ENCODE measurements around the gene HDGFL3.
"Not testable (repeated sequence)": the region's sequence is repeated elsewhere in the genome, so short reads cannot be mapped to it uniquely, and the experiment has no call there.

Gene HDGFL3

DNA sequence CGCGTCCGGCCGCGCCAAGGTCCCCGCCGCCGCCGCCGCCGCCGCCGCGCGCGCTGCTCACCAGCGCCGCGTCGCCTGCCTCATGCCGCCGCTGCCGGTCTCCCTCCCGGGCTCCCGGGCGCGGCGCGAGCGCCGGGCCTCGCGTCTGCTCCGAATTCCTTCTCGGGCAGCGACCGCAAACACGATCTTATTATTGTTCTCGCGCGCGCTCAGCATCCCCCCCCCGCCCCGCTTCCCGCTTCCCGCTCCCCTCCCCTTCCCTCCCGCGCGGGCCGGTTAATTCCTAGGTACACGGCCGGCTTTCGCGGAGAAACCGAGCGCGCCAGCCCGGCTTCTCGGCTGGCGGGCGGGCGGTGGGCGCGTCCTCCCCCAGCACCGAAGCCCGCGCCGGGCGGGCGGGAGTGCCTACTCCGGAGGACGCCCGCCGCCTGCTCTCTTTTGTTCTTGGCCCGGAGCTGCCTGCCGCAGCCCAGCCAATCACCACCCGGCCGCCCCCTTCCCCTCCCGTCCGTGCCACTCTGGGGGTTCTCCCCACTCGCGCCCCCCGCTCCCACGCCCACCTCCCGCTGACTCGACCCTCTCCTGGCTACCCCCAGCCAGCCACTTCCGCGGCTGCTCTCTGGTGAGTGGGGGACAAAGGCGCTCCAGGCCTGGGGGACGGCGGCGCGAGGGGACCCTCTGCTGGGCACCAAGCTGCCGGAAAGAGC is at the start of gene HDGFL3:
HDGFL3 (minus strand) TSS at position 164 of the 707 bp plus-strand sequence. CDS start 409 bp downstream, outside the sequence.
- peaks cover 2% of the 10 kb centered on the region for H3K4me1 Mint-ChIP-seq
- no peak for DNase-seq (ENCODE audit: low spot score in 2 of 2)
- peak; percentile 44 for ATAC-seq (ENCODE audit: low read depth)
- H3K27ac Mint-ChIP-seq, result no peak within 1 kb of the TSS
- H3K36me3 Mint-ChIP-seq, result no peaks in the 10 kb centered on the region
- peaks cover 17% of the 10 kb centered on the region for H3K27me3 Mint-ChIP-seq
- H3K9me3 Mint-ChIP-seq, result no peaks in the 10 kb centered on the region
- peak within 1 kb of the TSS; percentile 69 for H3K4me3 Mint-ChIP-seq

- no peak for DNase-seq (ENCODE audit: low spot score in 2 of 2)
- no peaks in the 10 kb centered on the region for H3K4me1 Mint-ChIP-seq
These were observed 43.2 kb upstream of the HDGFL3 start for GRCh38 chr15:83250781-83251180.

DNA sequence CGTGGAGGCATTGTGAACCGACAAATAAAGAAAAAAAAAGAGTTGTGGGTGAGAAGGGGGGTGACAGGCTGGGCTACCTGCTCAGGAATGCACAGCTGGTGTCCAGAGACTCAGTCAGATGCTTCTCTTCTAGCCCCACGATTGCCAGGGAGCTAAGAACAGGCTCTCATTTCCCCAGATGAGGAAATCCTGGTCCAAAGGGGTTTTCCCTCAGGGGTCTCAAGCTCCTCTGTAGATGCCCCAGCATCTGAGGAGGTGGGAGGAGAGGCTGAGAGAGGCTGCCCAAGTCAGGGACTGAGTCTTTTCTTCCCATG is 41.4 kb upstream of the HDGFL3 start:
- peaks cover 18% of the 10 kb centered on the region for H3K27me3 Mint-ChIP-seq
- H3K9me3 Mint-ChIP-seq, result no peaks in the 10 kb centered on the region
- H3K27ac Mint-ChIP-seq, result no peak overlapping the region
- no peaks in the 10 kb centered on the region for H3K4me1 Mint-ChIP-seq
- ATAC-seq (ENCODE audit: low read depth), result no peak
- DNase-seq (ENCODE audit: low spot score in 2 of 2), result no peak
- no peak overlapping the region for H3K4me3 Mint-ChIP-seq
- H3K36me3 Mint-ChIP-seq, result no peaks in the 10 kb centered on the region

More at GRCh38 chr15:83250781-83251180, 43.2 kb upstream of the HDGFL3 start:
- Mint-ChIP-seq H3K9me3 (no peaks in the 10 kb centered on the region), H3K27me3 (peaks cover 23% of the 10 kb centered on the region), H3K27ac (no peak overlapping the region), H3K36me3 (no peaks in the 10 kb centered on the region), H3K4me3 (no peak overlapping the region)
- no peak for ATAC-seq (ENCODE audit: low read depth)

GRCh38 chr15:83248151-83249029 is 40.8 kb upstream of the HDGFL3 start:
- Mint-ChIP-seq H3K4me3 (no peak overlapping the region), H3K36me3 (no peaks in the 10 kb centered on the region), H3K27ac (no peak overlapping the region), H3K9me3 (no peaks in the 10 kb centered on the region), H3K27me3 (peaks cover 18% of the 10 kb centered on the region), H3K4me1 (no peaks in the 10 kb centered on the region)
- ATAC-seq (ENCODE audit: low read depth), result peak; percentile 21
- DNase-seq (ENCODE audit: low spot score in 2 of 2), result peak; percentile 22 to 34

DNA sequence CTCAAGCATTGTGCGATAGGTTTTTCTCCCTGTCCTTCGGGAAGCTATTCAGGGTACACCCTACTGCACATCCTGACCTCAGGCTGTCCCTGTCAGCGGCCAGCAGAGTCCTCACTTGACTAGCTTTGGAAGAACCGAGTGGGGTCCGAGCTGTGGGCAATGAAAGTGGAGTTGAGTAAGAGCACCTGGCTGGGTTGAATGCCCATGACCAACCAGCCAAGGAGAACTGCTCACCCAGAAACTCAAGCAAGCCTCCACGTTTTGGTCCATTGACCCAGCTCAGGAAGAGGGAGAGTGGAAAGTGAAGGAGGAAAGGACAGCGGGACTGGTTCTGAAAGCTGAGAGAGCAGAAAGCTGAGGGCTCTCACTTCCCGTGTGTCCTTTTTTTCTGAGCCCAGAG is 36.0 kb upstream of the HDGFL3 start:
- Mint-ChIP-seq H3K27ac (no peak overlapping the region), H3K27me3 (peaks cover 10% of the 10 kb centered on the region), H3K9me3 (peaks cover 7% of the 10 kb centered on the region), H3K4me3 (no peak overlapping the region), H3K4me1 (no peaks in the 10 kb centered on the region), H3K36me3 (no peaks in the 10 kb centered on the region)
- ATAC-seq (ENCODE audit: low read depth) (no peak), DNase-seq (ENCODE audit: low spot score in 2 of 2) (no peak)

DNA sequence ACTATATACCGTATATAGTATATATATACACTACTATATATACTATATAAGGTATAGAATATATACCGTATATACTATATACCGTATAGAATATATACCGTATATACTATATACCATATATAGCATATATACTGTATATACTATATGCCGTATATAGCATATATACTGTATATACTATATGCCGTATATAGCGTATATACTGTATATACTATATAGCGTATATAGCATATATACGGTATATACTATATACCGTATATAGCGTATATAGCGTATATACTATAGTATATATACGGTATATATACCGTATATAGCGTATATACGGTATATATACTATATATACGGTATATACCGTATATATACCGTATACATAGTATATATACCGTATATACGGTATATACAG is 22.6 kb upstream of the HDGFL3 start:
- peaks cover 1% of the 10 kb centered on the region for H3K27me3 Mint-ChIP-seq
- no peak overlapping the region for H3K4me3 Mint-ChIP-seq
- H3K27ac Mint-ChIP-seq, result no peak overlapping the region
- H3K4me1 Mint-ChIP-seq, result no peaks in the 10 kb centered on the region
- no peak for ATAC-seq (ENCODE audit: low read depth)
- no peaks in the 10 kb centered on the region for H3K9me3 Mint-ChIP-seq
- DNase-seq (ENCODE audit: low spot score in 2 of 2), result no peak
- H3K36me3 Mint-ChIP-seq, result no peaks in the 10 kb centered on the region

DNA sequence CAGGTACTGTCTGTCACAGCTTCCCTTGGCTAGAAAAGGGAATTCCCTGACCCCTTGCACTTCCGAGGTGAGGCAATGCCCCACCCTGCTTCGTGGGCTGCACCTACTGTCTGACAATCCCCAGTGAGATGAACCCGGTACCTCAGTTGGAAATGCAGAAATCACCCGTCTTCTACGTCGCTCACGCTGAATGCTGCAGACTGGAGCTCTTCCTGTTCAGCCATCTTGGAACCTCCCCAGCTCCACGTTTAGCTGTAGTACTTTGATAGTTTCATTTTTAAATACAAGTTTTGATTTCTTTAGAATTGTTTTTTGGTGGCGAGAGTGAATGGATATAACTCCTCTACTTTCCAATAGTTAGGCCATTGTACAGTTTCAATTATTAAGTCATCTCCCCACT is 17.8 kb upstream of the HDGFL3 start:
- H3K27me3 Mint-ChIP-seq, result peaks cover 5% of the 10 kb centered on the region
- peaks cover 2% of the 10 kb centered on the region for H3K9me3 Mint-ChIP-seq
- no peaks in the 10 kb centered on the region for H3K36me3 Mint-ChIP-seq
- no peak overlapping the region for H3K27ac Mint-ChIP-seq
- no peak for ATAC-seq (ENCODE audit: low read depth)
- peaks cover 2% of the 10 kb centered on the region for H3K4me1 Mint-ChIP-seq
- no peak for DNase-seq (ENCODE audit: low spot score in 2 of 2)
- no peak overlapping the region for H3K4me3 Mint-ChIP-seq

GRCh38 chr15:83221781-83222180 is 14.2 kb upstream of the HDGFL3 start:
- not testable (repeated sequence) for H3K36me3 Mint-ChIP-seq; DNase-seq (ENCODE audit: low spot score in 2 of 2); ATAC-seq (ENCODE audit: low read depth); H3K9me3 Mint-ChIP-seq; H3K27ac Mint-ChIP-seq; H3K4me1 Mint-ChIP-seq; H3K4me3 Mint-ChIP-seq
- H3K27me3 Mint-ChIP-seq, result peaks cover 13% of the 10 kb centered on the region

DNA sequence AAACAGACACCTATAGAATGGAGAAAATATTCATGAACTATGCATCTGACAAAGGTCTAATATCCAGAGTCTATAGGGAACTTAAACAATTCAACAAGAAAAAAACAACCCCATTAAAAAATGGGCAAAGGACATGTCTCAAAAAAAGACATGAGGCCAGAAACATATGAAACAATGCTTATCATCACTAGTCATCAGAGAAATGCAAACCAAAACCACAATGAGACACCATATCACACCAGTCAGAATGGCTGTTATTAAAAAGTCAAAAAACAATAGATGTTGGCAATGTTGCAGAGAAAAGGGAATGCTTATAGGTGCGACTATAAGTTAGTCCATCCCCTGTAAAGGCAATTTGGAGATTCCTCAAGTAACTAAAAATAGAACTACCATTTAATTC is 11.4 kb upstream of the HDGFL3 start:
- ATAC-seq (ENCODE audit: low read depth) (no peak), DNase-seq (ENCODE audit: low spot score in 2 of 2) (no peak)
- H3K27me3 Mint-ChIP-seq, result peaks cover 17% of the 10 kb centered on the region
- no peaks in the 10 kb centered on the region for H3K36me3 Mint-ChIP-seq
- peaks cover 2% of the 10 kb centered on the region for H3K4me1 Mint-ChIP-seq
- peaks cover 4% of the 10 kb centered on the region for H3K9me3 Mint-ChIP-seq
- no peak overlapping the region for H3K4me3 Mint-ChIP-seq
- no peak overlapping the region for H3K27ac Mint-ChIP-seq

DNA sequence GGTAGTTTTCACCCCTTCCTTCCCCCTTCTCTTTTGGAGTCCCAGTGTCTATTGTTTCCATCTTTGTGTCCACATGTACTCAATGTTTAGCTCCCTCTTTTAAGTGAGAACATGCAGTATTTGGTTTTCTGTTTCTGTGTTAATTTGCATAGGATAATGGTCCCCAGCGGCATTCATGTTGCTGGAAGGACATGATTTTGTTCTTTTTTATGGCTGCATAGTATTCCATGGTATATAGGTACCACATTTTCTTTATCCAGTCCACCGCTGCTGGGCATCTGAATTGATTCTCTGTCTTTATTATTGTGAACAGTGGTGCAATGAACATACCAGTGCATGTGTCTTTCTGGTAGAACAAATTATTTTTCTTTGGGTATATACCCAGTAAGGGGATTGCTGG is 7.7 kb upstream of the HDGFL3 start:
- no peaks in the 10 kb centered on the region for H3K4me1 Mint-ChIP-seq
- peaks cover 20% of the 10 kb centered on the region for H3K27me3 Mint-ChIP-seq
- no peak for DNase-seq (ENCODE audit: low spot score in 2 of 2)
- H3K9me3 Mint-ChIP-seq, result peaks cover 2% of the 10 kb centered on the region
- no peak overlapping the region for H3K27ac Mint-ChIP-seq
- ATAC-seq (ENCODE audit: low read depth), result no peak
- H3K36me3 Mint-ChIP-seq, result no peaks in the 10 kb centered on the region
- H3K4me3 Mint-ChIP-seq, result no peak overlapping the region

GRCh38 chr15:83210619-83211018 is 3.0 kb upstream of the HDGFL3 start:
- Mint-ChIP-seq H3K27me3 (peaks cover 20% of the 10 kb centered on the region), H3K4me3 (no peak overlapping the region), H3K27ac (no peak overlapping the region), H3K36me3 (no peaks in the 10 kb centered on the region), H3K4me1 (peaks cover 2% of the 10 kb centered on the region), H3K9me3 (peaks cover 2% of the 10 kb centered on the region)
- no peak for ATAC-seq (ENCODE audit: low read depth)
- DNase-seq (ENCODE audit: low spot score in 2 of 2), result no peak

DNA sequence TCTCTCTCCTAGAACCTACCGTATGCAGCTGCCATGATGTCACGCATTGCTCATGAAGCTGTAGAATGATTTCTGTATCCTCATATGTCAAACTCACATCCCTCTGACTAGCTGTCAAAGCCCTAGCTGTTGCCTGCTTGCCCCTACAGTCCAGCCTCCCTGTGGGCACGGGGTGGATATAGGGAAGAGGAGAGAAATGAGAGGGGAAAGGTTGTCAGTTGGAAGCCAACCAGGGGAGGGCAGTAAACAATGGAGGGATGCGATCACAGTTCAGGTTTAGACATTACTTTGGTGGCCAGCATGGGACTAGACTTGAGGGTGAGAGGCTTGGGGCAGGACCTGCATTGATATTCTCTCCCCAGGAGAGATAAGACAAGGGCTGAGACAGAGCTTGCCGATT is 1.7 kb upstream of the HDGFL3 start:
- Mint-ChIP-seq H3K4me1 (peaks cover 2% of the 10 kb centered on the region), H3K27ac (no peak overlapping the region), H3K27me3 (peaks cover 15% of the 10 kb centered on the region), H3K9me3 (no peaks in the 10 kb centered on the region), H3K4me3 (no peak overlapping the region), H3K36me3 (no peaks in the 10 kb centered on the region)
- no peak for DNase-seq (ENCODE audit: low spot score in 2 of 2)
- ATAC-seq (ENCODE audit: low read depth), result no peak

DNA sequence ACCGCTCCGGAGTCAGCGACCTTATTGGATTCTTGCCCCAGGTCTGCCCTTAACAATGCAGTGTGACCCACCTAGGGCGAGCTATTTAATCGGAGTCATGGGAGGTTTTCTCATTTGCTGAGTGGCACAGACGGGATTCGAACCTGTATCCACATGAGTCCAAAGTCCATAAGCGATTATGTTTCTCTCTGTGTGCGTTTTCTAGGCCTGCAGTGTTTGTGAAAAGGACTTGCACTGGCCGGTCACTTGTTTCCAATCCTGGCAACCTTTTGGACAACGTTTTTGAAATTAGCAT is 691 bp upstream of the HDGFL3 start:
- no peaks in the 10 kb centered on the region for H3K9me3 Mint-ChIP-seq
- no peak for ATAC-seq (ENCODE audit: low read depth)
- no peak overlapping the region for H3K4me3 Mint-ChIP-seq
- no peak for DNase-seq (ENCODE audit: low spot score in 2 of 2)
- peaks cover 17% of the 10 kb centered on the region for H3K27me3 Mint-ChIP-seq
- H3K36me3 Mint-ChIP-seq, result no peaks in the 10 kb centered on the region
- no peak overlapping the region for H3K27ac Mint-ChIP-seq
- H3K4me1 Mint-ChIP-seq, result peaks cover 2% of the 10 kb centered on the region

- no peak overlapping the region for H3K4me3 Mint-ChIP-seq
- H3K9me3 Mint-ChIP-seq, result no peaks in the 10 kb centered on the region
- ATAC-seq (ENCODE audit: low read depth) (no peak), DNase-seq (ENCODE audit: low spot score in 2 of 2) (no peak)
- no peaks in the 10 kb centered on the region for H3K36me3 Mint-ChIP-seq
- H3K27me3 Mint-ChIP-seq, result peaks cover 14% of the 10 kb centered on the region
- no peak overlapping the region for H3K27ac Mint-ChIP-seq
- H3K4me1 Mint-ChIP-seq, result peaks cover 2% of the 10 kb centered on the region
These were observed 489 bp downstream of the HDGFL3 start for GRCh38 chr15:83207009-83207659.

All from memory B cell (primary cell).